CD4-positive, alpha-beta T cell treated with Interleukin-15 for 1 hour (primary cell): ENCODE data around the gene RGPD3.
A peak's percentile ranks its signal among the peaks of the same experiment; 100 is the strongest.
"Not testable (repeated sequence)": the region's sequence is repeated elsewhere in the genome, so short reads cannot be mapped to it uniquely, and the experiment has no call there.

Experiments
- DNase-seq: peaks from one replicate; pipeline ENCODE4 v3.0.0-alpha.2; 2020

The RGPD3 gene

GRCh38 chr2:106468107-106468506, at the start of gene RGPD3:
Gene RGPD3, minus strand, starts transcription at chr2:106468413. Its CDS starts 125 bp downstream, at chr2:106468288.
- not testable (repeated sequence) for DNase-seq

DNA sequence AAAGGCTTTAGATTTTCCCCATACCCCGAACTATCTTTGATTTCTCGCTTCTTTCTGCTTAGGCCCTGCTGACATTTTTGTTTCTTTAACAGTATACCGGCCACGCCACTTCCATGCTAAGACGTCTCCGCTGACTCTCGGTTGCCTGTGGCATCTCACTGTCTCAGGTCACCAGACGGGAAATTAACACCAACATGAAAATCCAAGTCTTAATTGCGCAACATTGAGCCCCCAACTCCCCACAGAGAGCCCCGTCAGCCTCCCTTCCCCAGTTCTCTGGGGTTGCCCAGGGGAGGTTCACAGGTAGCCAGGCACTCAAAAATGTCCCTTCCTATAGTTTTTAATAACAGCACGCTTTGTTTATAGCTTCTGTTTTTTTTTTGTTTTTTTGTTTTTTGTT, 49.1 kb upstream of the RGPD3 start:
- no peak for DNase-seq

GRCh38 chr2:106516864-106517263, 48.7 kb upstream of the RGPD3 start:
- DNase-seq, result no peak

GRCh38 chr2:106516436-106516835, 48.2 kb upstream of the RGPD3 start:
- DNase-seq, result no peak

GRCh38 chr2:106514827-106515226, 46.6 kb upstream of the RGPD3 start:
- not testable (repeated sequence) for DNase-seq

DNA sequence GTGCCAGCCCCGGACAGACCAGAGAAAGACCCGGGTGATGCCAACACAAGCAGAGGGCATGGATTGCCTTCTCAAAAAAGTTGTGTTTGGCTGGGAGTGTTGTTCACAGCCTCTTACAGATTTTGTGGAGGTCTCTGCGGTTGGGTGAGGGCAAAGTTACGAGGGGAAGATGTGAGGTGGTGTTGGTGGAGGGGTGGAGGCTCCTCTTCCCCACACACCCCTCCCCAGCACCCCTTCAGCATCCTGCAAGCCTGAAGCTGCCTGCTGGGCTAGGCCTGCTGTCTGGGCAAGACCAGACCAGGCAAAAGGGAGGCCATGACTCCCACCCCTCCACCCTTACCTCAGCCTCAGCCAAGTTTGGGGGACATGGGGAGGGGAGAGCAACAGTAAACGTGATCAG, 45.2 kb upstream of the RGPD3 start:
- DNase-seq, result not testable (repeated sequence)

GRCh38 chr2:106511934-106512333, 43.7 kb upstream of the RGPD3 start:
- peak; percentile 27 for DNase-seq

- peak; percentile 80 for DNase-seq
Measured at GRCh38 chr2:106511476-106511901, 43.3 kb upstream of the RGPD3 start.

DNA sequence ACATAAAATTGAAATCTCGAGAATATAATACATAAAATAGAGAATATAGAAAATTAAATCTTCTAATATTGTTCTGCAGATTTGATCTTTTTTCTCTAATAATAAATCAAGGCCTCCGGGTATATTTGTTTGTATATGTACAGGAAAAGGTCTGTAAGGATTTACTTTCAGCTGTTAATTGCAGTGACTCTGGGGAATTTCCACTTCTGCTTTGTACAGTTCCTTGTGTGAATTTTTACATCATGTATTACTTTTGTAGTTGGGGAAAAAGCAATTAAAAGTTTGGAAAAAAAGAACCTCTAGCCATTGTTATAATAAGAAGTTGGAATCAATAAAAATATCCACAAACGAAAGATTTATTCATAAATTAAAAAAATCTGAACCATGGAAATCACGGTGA, 42.6 kb upstream of the RGPD3 start:
- not testable (repeated sequence) for DNase-seq

DNA sequence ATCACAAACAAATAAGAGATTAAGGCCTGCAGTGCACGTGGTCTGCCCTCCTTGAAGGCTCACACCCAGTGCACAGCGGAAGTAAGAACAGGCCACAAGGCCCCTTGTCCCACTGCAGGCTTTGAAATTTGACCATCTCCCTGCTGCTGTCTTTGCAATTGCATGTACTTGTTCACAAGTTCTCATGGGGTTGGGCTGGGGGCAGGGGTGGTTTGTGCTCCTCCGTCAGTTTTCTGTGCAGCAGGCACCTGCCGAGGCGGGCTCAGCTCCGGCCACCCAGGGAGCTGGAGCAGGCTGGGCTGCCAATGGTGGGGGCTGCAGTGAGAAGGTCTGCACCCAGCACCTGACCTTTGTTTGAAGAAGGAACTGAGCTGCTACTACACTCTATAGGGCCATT, 41.2 kb upstream of the RGPD3 start:
- not testable (repeated sequence) for DNase-seq

DNA sequence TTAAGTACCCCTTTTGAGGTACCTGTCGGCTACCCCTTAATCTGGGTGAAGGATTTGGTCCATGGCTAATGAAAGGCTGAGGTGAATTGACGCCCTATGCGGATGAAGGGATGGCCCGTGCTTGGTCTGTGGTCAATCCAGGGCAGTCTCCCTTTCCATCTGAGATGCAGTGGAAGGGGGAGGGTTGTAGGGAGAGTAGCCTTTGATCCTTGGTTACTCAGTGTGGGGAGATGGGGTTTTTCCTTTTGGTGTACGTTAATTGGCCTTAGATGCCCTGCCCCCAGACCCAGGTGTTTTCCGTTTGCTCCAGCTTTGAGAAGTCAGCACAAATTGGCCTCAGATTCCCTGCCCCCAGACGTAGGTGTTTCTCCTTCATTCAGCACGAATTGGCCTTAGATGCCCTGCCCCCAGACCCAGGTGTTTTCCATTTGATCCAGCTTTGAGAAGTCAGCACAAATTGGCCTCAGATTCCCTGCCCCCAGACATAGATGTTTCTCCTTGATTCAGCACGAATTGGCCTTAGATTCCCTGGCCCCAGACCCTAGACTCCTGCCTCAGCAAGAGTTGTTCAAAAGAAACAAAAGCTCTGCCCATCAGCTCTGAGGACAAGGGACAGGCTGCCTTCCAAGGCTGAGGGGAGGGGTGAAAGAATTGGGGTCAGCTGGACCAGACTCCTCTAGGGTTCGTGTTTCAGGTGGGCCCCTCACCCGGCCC, 40.6 kb upstream of the RGPD3 start:
- DNase-seq, result not testable (repeated sequence)

DNA sequence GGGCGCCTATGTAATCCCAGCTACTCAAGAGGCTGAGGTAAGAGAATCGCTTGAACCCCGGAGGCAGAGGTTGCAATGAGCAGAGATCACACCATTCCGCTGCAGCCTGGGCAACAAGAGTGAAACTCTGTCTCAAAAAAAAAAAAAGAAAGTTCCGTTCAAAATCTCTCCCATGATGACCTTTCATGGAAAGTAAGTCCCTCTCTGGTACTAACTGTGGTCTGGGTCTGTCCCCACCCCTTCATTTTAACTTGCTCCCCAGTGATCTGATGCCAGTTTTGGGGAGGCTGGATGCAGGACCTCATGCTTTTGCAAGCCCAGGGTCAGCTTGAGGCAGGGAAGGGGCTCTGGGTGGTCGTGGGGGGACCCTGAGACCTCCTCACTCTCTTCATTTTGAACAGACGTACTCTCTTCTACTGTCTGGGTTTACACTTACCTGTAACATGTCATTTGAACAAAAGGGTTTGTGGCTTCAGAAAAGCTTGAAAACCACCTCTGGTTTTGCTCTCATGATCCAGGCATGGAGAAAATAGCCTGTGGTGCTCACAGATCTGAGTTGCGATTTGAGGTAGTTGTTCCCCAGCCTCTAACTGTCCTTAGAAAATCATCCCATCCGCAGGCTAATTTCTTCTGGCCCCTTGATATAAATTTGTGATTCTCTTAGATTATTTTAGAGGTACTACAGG, 37.9 kb upstream of the RGPD3 start:
- not testable (repeated sequence) for DNase-seq

DNA sequence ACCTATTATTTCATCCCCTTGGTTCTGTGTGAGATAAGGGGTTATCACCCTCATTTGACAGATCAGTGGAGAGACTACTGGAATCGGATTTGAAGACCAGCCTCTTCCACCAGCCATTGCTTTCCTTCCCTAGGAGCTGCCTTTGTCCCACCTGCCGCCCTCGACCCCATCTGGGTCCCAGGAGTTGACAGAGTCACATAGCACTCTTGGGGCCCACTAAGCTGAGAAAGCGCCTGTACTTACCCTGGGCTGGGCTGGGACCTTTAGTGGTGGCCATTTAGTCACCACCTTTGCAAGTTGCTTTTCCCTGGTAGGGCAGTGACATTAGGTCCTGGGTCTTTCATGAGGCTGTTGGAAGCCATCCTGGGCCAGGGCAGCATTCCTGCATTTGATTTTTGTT, 36.6 kb upstream of the RGPD3 start:
- DNase-seq, result not testable (repeated sequence)

DNA sequence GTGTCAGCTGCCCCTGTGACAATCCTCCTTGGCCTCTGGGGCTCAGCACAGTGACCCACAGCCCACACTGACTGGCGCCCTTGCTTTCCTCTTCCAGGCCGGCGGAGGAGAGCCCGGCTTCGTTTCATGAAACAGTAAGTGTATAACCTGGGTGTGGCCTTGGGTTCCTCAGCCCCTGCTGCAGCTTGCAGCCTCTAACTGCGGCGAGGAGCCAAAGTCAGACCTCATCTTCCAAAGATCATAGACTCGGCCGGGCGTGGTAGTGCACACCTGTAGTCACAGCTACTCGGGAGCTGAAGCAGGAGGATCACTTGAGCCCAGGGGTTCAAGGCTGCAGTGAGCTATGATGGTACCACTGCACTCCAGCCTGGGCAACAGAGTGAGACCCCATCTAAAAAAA, 36.0 kb upstream of the RGPD3 start:
- not testable (repeated sequence) for DNase-seq

DNA sequence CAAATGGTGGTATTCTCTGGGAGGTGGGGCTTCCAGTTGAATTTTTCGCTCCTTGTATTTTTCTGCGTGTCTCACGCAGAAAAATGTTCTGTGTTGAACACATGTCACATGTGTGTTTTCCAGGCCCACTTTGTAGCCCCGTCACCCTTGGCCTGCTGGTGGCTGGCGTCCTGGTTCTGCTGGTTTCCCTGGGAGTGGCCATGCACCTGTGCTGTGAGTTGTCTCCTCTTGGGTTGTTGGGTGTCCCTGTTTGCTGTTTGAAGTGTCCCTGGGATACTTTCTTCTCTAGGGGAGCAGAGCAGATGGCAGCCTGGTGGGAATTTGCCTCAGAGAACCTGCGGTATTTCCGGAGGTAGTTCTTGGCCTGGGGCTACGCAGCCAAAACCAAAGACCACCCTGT, 34.1 kb upstream of the RGPD3 start:
- not testable (repeated sequence) for DNase-seq

GRCh38 chr2:106500350-106500749, 32.1 kb upstream of the RGPD3 start:
- not testable (repeated sequence) for DNase-seq

DNA sequence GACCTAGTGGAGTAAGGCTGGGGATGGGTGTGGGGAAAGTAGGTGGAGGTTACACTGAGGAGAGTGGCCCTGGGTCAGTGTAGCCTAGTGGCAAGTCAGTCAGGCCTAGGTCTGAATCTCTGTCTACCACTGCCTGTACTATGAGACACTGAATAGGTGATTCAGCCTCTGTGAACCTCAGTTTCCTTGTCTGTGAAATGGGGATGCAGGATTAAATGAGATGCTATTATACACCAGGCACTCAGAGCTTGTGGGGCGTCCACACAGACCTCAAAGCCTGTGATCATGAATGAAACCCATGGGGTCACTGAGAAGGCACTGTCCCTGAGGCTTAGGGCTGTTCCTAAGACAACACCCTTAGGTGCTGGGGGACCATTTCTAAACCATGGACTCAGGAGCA, 30.3 kb upstream of the RGPD3 start:
- DNase-seq, result not testable (repeated sequence)

GRCh38 chr2:106492913-106493312, 24.7 kb upstream of the RGPD3 start:
- not testable (repeated sequence) for DNase-seq

GRCh38 chr2:106492399-106492798, 24.2 kb upstream of the RGPD3 start:
- DNase-seq, result not testable (repeated sequence)

DNA sequence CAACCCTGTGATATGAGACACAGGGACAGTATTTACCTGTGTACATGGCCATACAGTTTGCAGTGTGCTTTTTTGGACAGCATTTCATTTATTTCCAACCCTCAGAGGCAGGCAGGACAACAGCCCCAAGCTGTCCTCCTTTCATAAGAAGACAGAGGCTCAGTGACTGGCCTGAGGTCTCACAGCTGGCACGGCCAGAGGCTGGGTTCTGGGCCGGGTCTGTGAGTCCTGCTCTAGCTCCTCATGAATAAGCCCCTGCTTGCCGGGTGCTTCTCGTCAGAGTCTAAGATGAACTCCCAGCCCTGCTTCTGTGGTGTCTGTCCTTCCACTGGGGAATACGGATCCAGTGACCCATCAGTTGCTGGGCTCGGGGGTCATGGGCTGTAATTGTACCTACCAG, 21.5 kb upstream of the RGPD3 start:
- not testable (repeated sequence) for DNase-seq

GRCh38 chr2:106487386-106488191, 19.4 kb upstream of the RGPD3 start:
- not testable (repeated sequence) for DNase-seq

- DNase-seq, result not testable (repeated sequence)
Measured at GRCh38 chr2:106486551-106487385, 18.6 kb upstream of the RGPD3 start, which contains the start of gene CD8B2. Gene CD8B2, plus strand, starts transcription at chr2:106487364. Its CDS starts 63 bp downstream, at chr2:106487427.
